GDM1 (cell line): ENCODE results near the gene YTHDC2.
A peak's percentile ranks its signal among the peaks of the same experiment; 100 is the strongest.
"Not testable (repeated sequence)": the region's sequence is repeated elsewhere in the genome, so short reads cannot be mapped to it uniquely, and the experiment has no call there.

Experiments used
- DNase-seq: peaks from one replicate; lab custom pipeline; 2025; lab: John Stamatoyannopoulos, UW

Gene YTHDC2

DNA sequence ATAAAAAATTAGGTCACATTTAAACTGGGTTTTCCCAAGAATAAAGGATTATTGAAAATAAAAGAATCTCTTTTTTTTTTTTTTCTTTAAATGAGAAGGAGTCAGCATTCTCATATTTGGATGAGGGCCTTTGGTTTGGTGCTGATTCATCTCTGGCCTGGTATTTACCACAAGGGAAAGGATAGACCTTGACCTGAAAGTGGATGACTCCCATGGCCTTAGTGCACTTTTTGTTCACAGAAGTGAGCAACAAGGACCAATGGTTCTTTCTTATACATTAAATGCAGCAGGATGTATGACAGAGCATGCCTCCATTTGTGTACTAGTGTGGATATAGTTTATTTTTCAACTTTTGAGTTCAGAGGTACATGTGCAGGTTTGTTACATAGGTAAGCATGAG lies 6.9 kb downstream of the YTHDC2 start:
- no peak for DNase-seq

DNA sequence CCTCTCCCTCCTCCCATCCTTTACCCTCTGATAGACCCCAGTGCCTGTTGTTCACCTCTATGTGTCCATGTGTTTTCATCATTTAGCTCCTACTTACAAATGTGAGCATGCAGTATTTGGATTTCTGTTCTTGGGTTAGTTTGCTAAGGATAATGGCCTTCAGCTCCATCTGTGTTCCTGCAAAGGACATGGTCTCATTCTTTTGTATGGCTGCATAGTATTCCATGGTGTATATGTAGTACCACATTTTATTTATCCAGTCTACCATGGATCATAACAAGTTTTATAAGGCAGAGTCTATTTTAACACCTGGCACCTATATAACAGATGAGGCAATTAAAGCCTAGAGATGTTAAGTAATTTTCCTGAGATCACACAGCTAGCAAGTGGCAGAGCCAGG lies 7.4 kb downstream of the YTHDC2 start:
- DNase-seq = no peak

GRCh38 chr5:113523168-113523567 lies 9.7 kb downstream of the YTHDC2 start:
- DNase-seq = no peak

DNA sequence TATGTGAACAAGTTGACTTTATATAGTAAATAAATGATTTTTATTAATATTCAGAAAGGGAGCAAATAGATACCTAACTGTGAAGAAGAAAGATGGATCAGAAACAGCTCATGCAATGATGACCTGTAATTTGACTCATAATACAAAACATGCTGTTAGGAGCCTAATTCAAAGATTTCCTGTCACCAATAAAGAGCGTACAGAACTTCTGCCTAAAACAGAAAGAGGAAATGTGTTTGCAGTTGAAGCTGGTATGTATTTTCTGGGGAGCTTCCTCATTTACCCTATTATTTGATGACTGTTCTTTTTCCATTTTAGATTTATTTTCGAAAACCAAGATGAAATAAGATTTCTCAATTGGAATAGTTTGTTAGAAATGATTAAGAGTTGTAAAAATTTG lies 11.4 kb downstream of the YTHDC2 start:
- peak; percentile 11 for DNase-seq

DNA sequence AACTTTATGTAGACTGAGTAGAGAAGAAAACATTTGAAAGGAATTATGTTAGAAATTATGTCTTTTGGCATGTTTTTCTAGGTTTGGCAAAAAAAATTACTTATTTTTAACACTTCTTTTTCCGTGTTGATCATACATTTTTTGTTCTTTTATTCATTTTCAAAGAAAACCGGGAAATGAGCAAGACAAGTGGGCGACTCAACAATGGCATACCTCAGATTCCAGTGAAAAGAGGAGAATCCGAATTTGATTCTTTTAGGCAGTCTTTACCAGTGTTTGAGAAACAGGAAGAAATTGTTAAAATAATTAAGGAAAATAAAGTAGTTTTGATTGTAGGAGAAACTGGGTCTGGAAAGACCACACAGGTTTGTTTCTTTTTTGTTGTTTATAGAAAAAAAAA lies 12.9 kb downstream of the YTHDC2 start:
- DNase-seq = no peak

DNA sequence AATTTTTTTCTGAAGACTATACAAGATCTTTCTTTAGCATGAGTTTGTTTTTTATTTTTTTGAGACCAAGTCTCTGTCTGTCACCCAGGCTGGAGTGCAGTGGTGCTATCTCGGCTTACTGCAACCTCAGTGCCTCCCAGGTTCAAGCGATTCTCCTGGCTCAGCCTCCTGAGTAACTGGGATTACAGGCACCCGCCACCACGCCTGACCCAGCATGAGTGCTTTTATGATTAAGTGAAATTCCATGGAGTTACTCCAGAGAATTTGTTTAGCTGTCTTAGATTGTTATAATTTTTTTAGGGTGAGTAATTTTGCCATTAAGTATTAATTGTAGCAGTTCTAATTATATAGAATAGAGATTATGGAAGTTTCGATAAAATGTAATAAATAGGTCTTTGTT lies 14.3 kb downstream of the YTHDC2 start:
- DNase-seq = no peak

DNA sequence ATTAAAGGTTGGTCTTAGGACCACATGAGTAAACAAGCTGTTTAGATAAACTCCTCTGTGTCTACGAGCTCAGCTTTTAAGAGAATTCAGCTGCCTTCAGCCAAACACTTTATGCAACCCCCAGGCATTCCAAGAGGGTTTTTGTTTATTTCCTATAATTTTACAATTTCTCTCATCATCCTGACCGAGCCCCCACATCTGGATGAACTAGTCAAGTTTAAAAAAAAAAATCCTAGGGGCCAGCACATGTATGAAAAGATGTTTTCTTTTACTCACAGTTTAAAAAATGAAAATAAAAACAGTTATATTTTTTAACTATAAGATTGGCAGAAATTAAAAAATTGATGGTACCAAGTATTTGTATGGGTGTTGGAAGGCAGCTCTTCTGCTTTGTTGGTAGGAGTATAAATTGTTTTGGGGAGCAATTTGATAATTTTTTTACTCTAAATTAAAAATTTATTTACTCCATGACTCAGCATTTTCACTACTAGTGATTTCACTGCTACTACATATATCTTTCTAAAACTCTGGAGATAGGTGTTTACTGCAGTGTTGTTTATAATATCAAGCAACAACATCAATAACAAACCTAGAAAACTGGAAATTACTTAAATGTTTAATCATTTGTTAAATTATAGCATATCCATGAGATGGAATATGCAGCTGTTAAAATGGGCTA lies 18.1 kb downstream of the YTHDC2 start:
- no peak for DNase-seq

GRCh38 chr5:113538313-113538712 lies 24.8 kb downstream of the YTHDC2 start:
- DNase-seq = no peak

DNA sequence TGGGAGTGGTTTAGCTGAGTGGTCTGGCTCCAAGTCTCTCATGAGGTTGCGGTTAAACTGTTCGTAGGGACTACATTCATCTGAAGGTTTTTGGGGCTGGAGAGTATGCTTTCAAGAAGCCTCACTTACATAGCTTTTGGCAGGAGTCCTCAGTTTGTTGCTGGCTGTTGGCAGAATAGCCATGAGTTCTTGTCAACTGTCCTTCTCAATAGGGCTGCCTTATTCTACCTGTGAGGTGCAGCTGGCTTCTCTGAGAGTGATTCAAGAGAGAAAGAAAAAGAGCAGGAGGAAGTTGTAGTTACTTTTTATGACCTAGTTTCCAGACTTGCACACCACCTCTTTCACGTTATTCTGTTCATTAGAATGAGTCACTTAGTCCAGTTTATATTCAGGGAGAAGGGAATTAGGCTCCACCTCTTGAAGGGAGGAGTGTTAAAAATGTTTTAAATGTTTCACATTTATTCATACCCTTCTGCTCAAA lies 33.2 kb downstream of the YTHDC2 start:
- DNase-seq = no peak

- no peak for DNase-seq
Measured at GRCh38 chr5:113548396-113548795, 34.9 kb downstream of the YTHDC2 start.

GRCh38 chr5:113552137-113552536 lies 38.6 kb downstream of the YTHDC2 start:
- DNase-seq = no peak

GRCh38 chr5:113552620-113553019 lies 39.1 kb downstream of the YTHDC2 start:
- no peak for DNase-seq

GRCh38 chr5:113562828-113563400 lies 49.4 kb downstream of the YTHDC2 start:
- DNase-seq = no peak

DNA sequence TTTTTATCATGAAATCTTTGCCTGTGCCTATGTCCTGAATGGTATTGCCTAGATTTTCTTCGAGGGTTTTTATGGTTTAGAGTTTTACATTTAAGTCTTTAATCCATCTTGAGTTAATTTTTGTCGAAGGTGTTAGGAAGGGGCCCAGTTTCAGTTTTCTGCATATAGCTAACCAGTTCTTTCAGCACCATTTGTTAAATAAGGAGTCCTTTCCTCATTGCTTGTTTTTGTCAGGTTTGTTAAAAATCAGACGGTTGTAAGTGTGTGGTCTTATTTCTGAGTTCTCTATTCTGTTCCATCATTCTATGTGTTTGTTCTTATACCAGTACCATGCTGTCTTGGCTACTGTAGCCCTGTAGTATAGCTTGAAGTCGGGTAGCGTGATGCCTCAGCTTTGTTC lies 55.9 kb downstream of the YTHDC2 start:
- DNase-seq = no peak

GRCh38 chr5:113572716-113573115 lies 59.2 kb downstream of the YTHDC2 start:
- no peak for DNase-seq

GRCh38 chr5:113574417-113574816 lies 60.9 kb downstream of the YTHDC2 start:
- no peak for DNase-seq

DNA sequence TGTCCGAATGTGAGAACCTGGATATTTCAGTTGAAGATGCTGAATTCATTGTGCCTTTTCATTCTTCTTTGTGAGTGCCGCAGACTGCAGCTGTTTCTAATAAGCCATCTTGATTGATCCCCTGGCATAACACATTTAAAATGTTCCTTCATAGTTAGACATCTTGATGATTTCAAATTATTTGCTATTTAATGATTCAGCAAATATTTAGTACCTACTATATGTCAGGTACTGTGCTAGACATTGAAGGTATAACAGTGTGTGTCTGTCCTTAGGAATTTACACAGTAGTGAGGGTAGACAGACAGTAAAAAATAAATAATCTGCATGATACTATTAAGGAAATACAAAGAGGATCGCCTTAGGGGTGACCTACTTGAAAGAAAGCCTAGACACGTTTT lies 61.6 kb downstream of the YTHDC2 start:
- no peak for DNase-seq

GRCh38 chr5:113578091-113578490 lies 64.6 kb downstream of the YTHDC2 start:
- DNase-seq = no peak

GRCh38 chr5:113581388-113581787 lies 67.9 kb downstream of the YTHDC2 start:
- no peak for DNase-seq

DNA sequence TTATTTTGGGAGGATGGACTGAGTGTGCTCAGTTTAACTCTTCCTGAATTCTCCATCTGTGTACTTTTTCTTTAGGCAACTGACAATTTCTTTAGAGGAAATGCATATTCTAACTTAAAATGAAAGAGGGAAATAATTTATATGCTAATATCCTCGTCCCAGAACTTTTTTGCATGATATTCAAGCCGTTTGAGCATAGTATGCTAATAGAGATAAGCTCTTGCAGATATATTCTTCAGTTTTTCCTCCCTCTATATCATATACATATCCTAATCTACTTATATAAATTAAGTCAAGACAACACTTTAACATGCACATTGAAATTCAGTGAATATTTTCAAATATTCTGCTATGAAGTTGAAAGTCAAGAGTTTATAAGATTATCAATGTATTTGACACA lies 84.7 kb downstream of the YTHDC2 start:
- DNase-seq = no peak

DNA sequence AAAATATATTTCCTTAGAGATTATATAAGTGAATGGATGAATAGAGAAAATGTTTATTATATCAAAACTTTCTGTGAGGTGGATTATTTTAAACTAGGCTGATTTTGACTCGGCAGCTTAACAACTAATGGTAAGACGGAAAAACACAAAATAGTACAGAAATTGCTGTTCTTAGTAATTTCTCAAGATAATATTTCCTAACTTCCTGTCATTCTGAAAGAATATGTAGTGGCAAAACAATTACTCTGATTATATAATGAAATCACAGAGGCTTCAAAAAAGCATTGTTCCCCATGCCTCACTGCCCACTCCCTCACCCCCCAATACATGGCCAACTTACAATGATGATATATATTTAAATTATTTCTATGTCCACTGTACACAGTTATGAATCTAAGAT lies 85.4 kb downstream of the YTHDC2 start:
- DNase-seq = no peak

DNA sequence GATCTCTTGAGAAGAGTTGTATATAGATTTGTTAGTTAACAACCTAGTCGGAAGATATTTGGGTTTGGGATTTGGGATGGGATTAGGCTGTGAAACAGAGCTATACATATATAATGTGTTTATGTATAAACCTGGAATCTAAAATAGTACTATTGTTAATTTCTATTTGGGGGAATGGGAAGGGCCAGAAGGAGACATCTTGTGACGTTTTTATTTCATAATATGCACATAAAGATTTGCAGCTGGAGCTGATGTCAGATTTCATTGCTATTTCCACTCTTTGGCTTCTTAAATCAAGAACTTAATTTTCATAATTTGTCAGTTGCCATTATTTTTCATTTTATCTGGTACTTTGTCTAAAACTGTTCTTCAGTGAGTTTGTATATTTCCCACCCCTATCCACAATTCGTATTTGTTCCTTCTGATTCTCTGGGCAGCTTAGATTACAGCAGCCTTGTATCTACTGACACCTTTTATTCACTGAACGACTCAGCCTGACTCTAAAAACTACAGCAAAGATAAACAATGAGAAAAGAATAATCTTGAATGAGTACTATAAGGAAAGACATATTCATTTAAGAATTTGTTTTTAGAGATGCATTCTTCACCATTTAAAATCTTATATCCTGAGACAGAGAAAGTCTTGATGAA lies 86.9 kb downstream of the YTHDC2 start:
- no peak for DNase-seq

DNA sequence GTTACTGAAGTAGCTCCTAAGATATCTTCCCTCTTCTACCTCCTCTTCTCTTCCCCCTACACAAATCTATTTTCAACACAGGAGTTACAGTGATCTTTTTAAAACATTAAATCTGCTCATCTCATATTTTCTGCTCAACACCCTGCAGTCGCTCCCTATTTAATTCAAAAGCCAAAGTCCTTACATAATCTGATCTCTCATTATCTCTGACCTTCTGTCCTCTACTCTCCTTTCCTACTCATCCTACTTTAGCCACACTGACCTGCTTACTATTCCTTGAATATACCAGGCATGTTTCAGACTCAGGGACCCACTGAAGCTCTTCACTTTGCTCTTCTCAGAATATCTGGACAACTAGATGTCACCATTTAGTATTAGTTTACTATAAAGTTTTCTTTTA lies 87.9 kb downstream of the YTHDC2 start:
- no peak for DNase-seq

DNA sequence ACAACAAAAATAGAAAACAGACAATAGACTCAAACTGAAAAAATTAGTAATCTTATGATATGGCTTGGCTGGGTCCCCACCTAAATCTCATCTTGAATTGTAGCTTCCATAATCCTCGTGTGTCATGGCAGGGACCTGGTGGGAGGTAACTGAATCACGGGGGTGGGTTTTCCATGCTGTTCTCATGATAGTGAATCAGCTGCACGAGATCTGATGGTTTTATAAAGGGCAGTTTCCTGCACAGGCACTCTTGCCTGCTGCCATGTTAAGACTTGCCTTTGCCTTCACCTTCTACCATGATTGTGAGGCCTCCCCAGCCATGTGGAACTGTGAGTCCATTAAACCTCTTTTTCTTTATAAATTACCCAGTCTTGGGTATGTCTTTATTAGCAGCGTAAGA lies 89.8 kb downstream of the YTHDC2 start:
- DNase-seq = not testable (repeated sequence)
